GM19438 (cell line): Measurements from ENCODE around the gene AP3B1.

Experiments
- ATAC-seq: cut with Tn5 transposase; IDR thresholded peaks from one replicate; pipeline ENCODE4 v1.9.1; 2021; ENCODE audit warnings: low read depth; ENCODE audit not compliant: unreplicated experiment

Gene AP3B1

DNA sequence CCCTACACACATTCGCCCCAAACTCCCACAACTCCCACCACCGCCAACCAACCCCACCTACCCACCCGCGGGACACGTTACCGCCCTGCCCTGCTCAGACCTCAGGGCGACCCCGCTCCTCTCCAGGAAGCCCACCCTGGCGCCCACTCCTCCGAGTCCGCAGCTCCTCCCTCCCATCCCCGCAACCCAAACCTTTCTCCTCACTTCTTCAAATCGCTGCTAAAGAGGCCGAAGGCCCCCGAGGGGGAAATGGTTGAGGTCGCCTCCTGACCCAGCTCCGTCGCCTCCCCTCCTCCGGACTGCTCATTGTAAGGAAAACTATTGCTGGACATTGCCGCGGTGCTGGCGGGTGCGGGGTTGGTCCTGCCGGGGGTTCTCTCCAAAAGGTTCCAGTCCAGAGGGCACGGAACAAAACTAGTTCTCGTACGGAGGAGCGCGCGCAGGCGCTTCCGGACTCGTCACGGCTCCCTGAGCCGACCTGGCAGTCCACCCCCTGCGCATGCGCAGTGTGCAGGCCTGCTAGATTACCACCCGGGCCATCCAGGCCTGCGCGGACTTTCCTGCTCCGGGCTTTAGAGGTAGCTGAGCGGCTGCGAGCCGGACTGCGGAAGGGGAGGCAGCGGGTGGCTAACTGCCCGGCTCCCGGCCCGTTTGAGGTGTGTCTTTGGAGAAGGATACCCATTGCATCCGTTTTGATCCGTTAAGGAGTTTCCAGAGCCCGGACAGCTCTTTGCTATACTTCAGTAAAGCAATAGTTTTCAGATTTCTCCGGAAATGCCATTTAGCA is at the start of gene AP3B1:
TSS of gene AP3B1 (minus strand) at position 451 of the 787 bp plus-strand sequence. CDS start at position 332, 119 bp downstream.
- ATAC-seq = peak; percentile 78

DNA sequence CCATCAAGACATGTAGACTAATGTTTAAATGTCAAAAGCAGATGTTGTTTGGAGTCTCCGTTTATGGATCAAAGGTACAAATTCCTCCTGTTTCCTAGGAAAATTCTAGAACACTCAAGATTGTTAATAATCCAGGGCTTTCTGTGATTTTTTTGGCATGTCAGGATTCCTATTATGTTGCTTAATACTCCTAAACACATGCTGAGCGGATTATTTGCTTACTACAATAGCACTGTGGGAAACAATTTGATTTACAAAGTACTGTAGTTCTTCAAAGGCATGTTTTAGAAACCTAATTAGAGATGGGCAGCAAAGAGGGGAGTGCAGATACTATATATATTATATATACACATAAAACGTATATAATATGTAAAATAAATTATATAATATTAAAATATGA is 46.9 kb upstream of the AP3B1 start:
- ATAC-seq = no peak

DNA sequence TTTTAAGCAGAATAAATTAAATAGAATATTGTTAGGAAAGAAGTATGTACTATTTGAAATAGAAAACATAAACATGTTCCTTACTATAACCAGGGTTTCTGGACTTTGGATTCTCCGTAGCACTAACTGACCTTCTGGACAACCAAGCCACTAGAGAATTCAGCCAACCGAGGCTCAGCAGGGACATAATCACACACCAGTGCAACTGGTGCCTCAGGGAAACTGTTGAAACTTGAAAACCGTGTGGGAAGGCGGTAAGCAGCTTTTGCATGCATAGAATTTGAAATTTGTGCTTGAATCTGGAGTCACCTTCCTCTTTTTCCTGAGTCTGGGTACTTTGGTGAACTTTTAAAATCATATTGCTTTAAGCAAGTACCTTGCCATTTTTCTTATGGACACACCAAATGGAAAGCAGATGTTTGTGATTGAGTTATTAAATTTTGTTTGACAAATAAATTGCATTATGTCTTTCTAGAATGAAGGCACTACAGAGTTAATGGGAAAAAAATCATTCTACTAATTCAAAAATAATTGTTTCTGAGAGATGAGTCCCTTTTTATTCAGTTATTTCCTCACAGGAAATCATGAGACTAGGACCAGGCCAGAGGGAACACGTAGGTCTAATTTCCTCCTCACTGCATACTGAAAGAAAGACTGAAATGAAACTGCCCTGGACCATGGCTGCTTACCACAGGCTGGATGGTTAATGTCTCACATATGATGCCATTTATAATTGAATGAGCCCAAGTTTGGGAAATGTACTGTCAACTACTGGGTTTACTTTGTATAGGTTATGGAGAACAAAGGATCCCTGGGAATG is 45.3 kb upstream of the AP3B1 start:
- no peak for ATAC-seq

DNA sequence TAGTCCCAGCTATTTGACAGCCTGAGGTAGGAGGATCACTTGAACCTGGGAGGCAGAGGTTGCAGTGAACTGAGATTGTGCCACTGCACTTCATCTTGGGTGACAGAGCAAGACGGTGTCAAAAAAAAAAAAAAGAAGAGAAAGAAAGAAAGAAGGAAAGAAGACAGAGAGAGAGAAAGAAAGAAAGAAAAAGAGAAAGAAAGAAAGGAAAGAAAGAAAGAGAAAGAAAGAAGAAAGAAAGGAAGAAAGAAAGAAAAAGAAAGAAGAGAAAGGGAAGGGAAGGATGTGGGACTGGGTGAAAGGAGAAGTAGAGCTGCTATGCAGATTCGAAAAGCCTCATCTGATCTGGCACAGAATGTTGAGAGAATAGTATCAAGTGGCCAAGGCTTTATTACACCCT is 42.2 kb upstream of the AP3B1 start:
- ATAC-seq = no peak

DNA sequence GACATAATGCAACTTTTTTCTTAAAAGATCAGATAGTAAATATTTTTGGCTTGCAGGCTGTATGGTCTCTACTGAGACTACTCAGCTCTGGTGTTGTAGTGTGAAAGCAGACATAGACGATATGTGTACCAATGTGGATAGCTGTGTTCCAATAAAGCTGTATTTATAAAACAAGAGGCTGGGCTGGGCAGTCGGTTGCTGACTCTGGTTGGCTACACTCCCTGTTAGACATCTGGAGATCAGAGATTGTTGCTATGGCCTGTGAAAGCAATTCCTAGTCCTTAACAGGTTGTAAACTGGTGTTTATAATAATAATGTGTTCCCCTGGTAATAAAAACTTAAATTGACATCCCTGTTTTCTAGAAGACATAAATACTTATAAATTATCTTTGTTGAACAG is 41.5 kb upstream of the AP3B1 start:
- ATAC-seq = no peak

DNA sequence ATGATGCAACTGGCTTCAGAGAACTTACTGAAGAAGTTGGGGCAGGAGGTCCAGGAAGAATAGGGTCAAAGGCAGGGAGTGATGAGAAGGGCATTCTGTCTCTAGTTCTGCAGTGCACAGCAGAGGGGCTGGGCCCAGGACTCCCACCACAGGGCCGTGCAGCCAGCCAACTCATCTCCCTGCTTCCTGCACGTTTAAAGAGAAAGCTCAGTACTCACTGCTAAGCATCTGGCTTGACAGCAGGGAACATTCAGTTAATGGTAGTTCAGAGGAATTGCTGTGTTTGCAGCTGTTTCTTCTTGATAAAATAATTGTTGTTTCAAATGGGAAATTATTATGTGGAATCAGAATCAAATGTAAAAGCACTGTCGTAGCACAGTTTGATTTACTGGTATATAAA is 40.3 kb upstream of the AP3B1 start:
- ATAC-seq = no peak

DNA sequence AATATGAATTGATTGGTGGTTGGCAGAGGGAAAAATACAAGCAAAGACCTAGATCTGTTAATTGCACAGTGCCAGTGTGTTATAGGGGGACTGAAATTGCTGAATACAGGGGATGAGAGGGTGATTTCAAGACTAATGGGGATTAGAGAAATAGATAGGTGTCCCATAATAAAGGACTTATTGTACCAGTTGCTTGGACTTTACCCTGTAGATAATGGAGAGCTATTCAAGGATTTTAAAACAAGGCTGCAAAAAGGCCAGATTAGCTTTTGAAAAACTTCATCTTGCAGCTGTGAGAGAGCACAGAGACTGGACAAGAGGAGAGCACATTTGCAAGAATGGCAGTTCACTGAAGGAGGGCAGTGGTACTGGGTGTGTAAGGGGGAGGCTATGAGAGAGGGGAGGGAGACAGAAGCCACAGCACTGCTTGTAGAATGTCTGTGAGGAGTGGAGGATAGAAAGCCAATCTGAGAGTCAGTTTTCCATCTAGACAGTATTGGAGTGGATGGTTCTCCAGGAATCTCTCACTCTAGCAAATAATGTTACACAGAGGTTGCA is 37.1 kb upstream of the AP3B1 start:
- no peak for ATAC-seq

GRCh38 chr5:78328585-78329173 is 34.2 kb upstream of the AP3B1 start:
- no peak for ATAC-seq

GRCh38 chr5:78327761-78328510 is 33.4 kb upstream of the AP3B1 start:
- no peak for ATAC-seq

DNA sequence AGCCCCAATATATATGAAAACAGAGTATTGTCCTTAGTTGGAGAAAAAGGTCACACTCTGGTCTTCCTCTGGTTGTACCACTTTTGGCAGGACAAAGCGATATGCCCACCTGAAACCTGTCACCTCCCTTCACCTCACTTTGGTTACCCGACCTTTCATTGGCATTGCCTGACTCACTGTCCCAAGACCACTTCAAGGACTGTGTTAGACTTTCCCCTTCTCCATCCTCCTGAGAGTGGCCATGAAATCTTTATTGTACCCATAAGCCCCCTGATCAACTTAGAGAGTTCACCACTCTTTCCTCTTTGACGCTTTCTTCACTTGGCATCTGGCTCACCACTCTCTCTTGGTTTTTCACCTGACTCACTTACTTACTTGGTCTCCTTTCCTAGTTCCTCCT is 32.4 kb upstream of the AP3B1 start:
- no peak for ATAC-seq

DNA sequence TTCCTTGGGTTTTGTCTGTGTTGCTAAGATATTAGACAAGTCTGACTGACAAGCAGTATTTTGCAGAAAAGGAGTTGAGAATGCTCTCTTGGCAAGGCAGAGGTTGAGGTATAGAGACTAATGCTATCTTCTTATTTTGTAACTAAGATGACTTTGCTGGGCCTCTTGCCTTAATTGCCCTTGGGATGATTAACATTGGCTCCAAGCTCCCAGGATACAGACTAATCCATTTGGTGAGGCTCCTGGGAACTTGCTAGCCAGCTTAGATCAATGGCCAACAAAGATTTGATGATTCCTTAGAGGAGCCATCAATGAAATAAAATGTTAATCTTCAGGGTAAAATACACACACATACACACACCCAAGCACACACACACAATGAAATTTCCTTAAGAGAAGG is 28.7 kb upstream of the AP3B1 start:
- no peak for ATAC-seq

DNA sequence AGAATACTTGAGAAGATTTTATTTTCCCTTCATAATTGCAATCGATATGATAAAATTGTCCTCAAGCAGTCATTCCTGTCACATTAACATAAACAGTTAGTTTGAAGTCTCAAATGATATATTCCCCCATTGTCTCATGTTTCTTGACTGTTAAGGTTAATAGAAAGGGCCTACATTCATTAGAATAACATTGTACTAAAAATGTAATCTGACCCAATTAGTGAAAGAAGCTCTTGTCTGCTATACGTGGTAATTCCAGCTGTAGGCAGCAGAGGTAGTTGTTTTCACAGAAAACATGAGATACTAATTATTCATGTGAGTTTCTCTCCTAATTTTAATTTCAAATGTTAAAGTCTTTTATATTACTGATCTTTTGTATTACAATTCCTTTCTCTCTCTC is 25.9 kb upstream of the AP3B1 start:
- ATAC-seq = no peak

DNA sequence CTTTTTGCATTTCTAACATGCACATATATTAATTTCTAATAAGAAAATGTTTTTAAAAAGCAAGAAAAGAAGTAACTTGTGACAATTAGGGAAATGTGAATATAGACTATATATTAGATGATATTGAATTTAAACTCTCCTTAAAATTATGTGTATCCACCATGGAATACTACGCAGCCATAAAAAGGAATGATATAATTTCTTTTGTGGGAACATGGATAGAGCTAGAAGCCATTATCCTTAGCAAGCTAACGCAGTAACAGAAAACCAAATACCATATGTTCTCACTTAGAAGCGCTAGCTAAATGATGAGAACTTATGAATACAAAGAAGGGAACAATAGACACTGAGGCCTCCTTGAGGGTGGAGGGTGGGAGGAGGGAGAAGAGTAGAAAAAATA is 23.8 kb upstream of the AP3B1 start:
- no peak for ATAC-seq

- ATAC-seq = no peak
Measured at GRCh38 chr5:78317515-78317914, 23.0 kb upstream of the AP3B1 start.

DNA sequence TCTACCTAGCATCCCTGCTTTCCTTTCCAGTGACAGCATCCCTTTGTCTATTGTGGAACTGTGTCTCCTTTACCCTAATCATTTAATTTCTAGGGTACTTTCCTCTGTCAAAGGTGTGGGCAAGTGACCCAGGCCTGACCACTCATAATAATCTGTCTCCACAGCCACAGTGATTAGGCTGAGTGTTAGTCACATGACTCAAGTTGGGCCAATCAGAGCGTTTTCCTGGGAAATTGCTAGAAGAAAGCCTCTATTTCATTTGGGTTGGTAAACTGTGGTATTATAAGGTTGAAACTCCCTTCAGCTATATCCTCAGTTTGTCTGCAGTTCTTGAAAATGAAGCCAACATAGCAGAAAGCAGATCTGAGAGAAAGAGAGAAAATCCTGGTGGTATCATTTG is 14.2 kb upstream of the AP3B1 start:
- no peak for ATAC-seq

DNA sequence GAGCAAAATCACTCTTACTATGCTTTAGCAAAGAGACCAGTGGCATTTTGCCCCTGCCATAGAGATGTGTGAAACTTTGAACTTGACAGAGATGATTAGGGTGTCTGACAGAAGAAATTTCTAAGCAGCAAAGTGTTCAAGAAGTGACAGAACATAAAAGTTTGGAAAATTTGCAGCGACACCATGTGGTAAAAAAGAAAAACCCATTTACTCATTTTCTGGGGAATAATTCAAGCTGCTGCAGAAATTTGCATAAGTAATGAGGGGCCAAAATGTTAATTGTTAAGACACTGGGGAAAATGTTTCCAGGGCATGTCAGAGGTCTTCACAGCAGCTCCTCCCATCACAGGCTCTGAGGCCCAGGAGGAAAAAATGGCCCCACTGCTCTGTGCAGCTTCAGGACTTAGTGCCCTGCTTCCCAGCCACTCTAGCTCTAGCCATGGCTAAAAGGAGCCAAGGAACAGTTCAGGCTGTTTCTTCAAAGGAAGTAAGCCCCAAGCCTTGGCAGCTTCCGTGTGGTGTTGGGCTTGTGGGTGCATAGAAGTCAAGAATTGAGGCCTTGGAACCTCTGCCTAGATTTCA is 6.1 kb upstream of the AP3B1 start:
- ATAC-seq = no peak

DNA sequence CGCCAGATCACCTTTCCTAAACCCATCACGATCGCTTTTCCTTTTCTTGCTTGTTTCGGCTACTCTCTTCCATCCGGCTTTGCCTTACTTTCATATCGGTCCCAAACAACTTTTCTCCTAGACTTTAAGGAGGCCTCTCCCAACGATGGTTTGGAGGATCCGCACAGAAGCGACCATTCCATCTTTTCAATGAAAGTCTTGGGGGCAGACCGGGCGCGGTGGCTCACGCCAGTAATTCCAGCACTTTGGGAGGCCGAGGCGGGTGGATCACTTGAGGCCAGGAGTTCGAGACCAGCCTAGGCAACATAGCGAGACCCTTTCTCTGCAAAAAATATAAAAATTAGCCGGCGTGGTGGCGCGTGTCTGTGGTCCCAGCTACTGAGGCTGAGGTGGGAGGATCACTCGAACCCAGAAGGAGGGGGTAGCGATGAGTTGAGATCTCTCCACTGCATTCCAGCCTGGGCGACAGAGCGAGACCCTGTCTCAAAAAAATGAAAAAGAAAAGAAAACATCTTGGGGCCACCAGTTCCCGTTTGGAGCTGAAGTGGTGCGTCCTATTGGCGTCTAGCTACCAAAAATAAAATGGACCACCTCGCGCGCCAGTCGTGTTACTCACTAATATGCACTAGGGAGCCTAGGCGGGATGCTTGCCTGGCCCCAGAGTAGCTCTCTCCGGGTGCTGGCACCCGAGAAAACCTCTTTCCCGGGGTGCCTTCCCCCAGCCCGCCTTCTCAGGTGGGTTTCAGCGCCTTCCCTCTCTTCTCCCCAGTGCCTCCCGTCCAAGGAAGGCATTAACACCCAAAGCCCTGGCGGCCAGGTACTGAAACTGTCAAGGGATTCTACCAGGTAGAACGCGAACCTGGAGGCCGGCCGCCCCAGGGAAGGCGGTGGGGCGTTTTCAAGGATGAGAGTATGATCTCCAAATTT is 800 bp upstream of the AP3B1 start:
- ATAC-seq = peak; percentile 24

DNA sequence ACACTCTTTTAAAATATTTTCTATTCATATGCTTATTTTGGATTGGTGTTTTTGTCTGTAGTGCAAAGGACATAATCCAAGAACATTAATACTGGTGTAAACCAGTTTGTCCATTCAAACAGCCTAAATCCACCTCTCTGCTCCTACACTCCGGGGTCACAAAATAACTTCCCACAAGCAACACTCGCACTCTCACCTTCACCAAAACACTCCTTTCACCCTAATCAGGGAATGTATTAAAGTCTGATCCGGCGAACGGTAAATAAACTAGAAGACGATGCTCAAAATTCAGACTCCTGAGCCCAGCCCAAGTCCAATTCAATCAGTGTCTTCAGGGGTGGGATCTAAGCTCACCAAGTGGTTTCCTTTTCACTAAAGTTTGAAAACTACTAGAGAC is 649 bp downstream of the AP3B1 start:
- ATAC-seq = no peak

GRCh38 chr5:78291687-78292086 is 2.8 kb downstream of the AP3B1 start:
- no peak for ATAC-seq
